HG03354 (cell line): ENCODE measurements around the gene REX1BD.

Experiments
- ATAC-seq: cut with Tn5 transposase; IDR thresholded peaks from one replicate; pipeline ENCODE4 v1.9.1; 2021; ENCODE audit warnings: mild to moderate bottlenecking; ENCODE audit not compliant: unreplicated experiment, poor library complexity, severe bottlenecking

REX1BD gene

DNA sequence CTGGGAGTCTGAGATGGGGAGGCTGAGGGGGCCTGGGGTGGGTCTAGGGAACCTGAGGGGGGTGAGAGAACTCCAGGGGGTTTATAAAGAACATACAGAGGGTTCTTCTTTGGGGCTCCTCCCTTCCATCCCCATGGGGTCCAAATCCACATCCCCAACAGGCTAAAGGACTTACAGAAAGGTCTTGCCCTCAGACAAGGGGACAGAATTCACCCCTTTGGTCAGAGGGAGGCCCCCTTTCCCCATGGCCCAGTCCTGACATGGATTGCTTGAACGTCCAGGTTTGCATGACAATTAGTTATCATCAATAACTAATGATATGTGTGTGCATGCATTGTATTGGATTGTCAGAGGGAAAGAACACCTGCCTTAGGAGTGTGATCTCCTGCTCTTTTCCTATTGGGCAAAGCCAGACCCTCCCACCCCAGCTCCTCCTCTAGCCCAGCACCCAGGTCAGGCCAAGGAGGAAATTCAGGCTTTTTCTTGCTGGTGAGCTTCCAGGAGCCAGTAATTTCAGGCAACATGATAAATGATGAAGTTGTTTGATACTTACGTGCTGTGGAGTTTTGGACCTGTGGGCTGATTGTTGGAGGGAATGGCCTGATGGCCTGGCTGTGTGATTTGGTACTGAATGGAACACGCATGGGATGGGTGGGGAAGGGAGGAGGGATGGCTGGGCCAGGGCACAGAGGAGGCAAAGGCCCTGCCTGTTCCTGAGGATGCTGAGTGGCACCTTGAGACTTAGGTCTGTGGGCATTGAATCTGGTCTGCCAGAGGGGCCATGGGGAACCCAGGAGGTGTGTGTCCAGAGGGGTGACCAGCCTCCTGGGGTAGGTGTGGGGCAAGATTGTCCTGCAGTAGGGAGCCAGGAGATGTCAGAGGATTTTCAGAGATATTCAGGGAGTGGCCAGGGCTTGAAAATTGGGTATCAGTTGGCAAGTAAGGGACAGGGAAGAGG, 49.4 kb downstream of the REX1BD start:
- no peak for ATAC-seq

DNA sequence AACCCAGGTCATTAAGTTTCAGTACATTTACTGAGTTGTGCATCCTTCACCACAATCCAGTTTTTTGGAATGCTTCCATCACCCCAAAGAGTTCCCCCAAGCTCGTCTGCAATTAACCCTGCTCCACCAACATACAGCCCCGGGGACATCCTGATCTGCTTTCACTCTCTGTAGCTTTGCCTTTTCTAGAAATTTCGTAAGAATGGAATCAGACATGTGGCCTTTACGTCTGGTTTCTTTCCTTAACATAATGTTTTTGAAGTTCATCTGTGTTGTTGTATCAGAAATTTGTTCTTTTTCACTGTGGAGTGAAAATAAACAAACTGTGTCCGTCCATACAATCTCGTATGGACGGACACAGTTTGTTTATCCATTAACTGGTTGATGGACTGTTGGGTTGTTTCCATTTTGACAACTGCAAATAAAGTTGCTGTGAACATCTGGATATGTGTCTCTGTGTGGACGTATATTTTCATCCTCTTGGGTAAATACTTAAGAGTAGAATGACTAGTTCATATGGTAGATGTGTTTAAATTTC, 51.2 kb downstream of the REX1BD start:
- no peak for ATAC-seq
